ENCODE results near the gene CPNE9. TPM values are rescaled to one million over a fixed set of nuclear protein-coding genes. Genes with fewer than 3 reads are reported as not detected.

Gene CPNE9
- total RNA-seq, 1 experiment from 2014 or later = 0.07 TPM

DNA sequence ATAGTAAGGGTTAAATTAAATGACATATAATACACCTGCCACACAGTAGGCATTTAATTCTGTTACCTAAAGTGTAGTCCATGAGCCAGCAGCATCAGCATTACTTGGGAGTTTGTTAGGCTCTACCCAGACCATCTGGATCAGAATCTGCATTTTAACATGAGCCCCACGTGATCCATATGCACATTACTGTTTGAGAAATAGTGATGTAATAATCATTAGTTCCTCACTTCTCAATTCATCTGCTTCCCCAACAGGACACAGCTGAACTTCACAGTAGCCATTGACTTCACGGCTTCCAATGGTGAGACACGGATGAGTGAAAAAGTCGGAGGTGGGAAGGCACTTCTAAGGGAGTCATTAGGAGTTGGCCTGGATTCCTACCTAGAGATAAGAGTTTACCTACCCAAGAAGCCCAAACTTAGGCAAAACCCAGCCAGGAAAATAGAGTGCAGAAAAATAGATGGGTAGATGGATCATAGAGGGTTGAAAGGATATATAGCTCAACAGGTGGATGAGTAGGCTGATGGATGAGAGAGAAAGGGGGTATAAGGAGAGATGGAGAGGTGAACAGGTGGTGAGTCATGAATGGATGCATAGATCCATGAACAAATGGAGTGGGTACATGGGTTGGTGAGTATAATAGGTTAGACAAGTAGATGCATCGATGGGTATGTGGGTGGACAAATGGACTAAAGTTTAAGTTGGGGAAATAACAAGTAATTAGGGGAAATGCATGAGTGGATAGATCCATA, 13.3 kb downstream of the CPNE9 start:
- ChIA-PET CTCF (no interaction called here), POLR2A (ENCODE audit: unreplicated experiment) (no interaction called here)
- intact Hi-C loops (cut with micrococcal nuclease) = loop anchor here (1.0 to 10.0 kb wide), 6 partner anchors 14 to 215 kb away; partner anchors contain the start of genes ARPC4, BRPF1, CRELD1 and OGG1

DNA sequence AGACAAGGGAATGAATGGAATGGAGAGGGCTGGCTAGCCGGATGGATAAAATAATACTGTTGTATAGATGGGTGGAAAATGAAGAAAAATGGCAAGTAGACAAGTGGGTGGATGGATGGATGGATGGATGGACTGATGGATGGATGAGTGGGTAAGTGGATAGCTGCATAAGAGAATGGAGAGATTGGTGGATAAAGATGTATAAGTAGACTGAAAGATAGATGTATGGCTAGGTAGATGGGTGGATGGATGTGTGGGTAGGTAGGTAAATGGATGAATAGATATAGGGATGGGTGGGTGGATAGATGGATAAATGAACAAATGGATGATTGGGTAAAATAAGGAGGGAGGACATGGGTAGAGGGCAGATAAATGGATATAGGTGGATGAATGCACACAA, 13.9 kb downstream of the CPNE9 start:
- Histone ChIP-seq H3K36me3 (ENCODE audit: low read depth, low read length) (no peaks in the 10 kb centered on the region), H3K9me3 (ENCODE audit: low read length) (no peaks in the 10 kb centered on the region), H3K27ac (ENCODE audit: low read length) (no peak overlapping the region), H3K4me3 (ENCODE audit: low read length) (no peak overlapping the region), H3K79me2 (ENCODE audit: low read length) (no peaks in the 10 kb centered on the region), H3K4me2 (ENCODE audit: low read length) (no peak overlapping the region), H2AFZ (ENCODE audit: low read length) (no peak overlapping the region), H3F3A (ENCODE audit: low read length, unreplicated experiment) (no peaks in the 10 kb centered on the region), H3K9me2 (replicated peaks; ENCODE audit: low read length) (no peaks in the 10 kb centered on the region), H4K20me1 (ENCODE audit: low read length) (no peaks in the 10 kb centered on the region), H3K27me3 (ENCODE audit: low read length) (peaks cover 8% of the 10 kb centered on the region; the same call in 1 of the 2 replicates), H3K4me1 (ENCODE audit: insufficient read depth, low read length) (peaks cover 7% of the 10 kb centered on the region), H3K9ac (ENCODE audit: low read length) (no peak overlapping the region)
- POLR2A ChIA-PET (ENCODE audit: unreplicated experiment) = no interaction called here
- TF ChIP-seq EZH2phosphoT487 (IDR thresholded peaks at IDR 0.05; ENCODE audit: borderline replicate concordance, low read length) (no peak), EZH2 (IDR thresholded peaks at IDR 0.05; ENCODE audit: low read length, unreplicated experiment) (no peak)
- TF ChIP-seq, protein P1, sequence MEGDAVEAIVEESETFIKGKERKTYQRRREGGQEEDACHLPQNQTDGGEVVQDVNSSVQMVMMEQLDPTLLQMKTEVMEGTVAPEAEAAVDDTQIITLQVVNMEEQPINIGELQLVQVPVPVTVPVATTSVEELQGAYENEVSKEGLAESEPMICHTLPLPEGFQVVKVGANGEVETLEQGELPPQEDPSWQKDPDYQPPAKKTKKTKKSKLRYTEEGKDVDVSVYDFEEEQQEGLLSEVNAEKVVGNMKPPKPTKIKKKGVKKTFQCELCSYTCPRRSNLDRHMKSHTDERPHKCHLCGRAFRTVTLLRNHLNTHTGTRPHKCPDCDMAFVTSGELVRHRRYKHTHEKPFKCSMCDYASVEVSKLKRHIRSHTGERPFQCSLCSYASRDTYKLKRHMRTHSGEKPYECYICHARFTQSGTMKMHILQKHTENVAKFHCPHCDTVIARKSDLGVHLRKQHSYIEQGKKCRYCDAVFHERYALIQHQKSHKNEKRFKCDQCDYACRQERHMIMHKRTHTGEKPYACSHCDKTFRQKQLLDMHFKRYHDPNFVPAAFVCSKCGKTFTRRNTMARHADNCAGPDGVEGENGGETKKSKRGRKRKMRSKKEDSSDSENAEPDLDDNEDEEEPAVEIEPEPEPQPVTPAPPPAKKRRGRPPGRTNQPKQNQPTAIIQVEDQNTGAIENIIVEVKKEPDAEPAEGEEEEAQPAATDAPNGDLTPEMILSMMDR (conservative IDR thresholded peaks at IDR 0.05; ENCODE audit: low read depth, low read length) = no peak
- intact Hi-C loops (cut with micrococcal nuclease) = loop anchor here (2.0 to 10.0 kb wide), 4 partner anchors 57 to 215 kb away; partner anchors contain the start of genes ARPC4, CRELD1 and TADA3
- no peak for DNase-seq
- no peak for ATAC-seq
- BruUV-seq (replicated peaks) = no TSS peak
- CTCF ChIA-PET = interaction anchor here (0.8 kb wide), 1 partner anchor 13 kb away, joined by 3 read pairs; no protein-coding TSS in a partner anchor

More for the DNA sequence above, 13.3 kb downstream of the CPNE9 start:
- no peaks in the 10 kb centered on the region for H3K9me3 ChIP-seq (ENCODE audit: low read length)
- no TSS peak for BruUV-seq (replicated peaks)
- H3K27ac ChIP-seq (ENCODE audit: low read length) = no peak overlapping the region
- H3K79me2 ChIP-seq (ENCODE audit: low read length) = no peaks in the 10 kb centered on the region
- H4K20me1 ChIP-seq (ENCODE audit: low read length) = no peaks in the 10 kb centered on the region
- no peak overlapping the region for H2AFZ ChIP-seq (ENCODE audit: low read length)
- no peak for TF ChIP-seq EZH2 (IDR thresholded peaks at IDR 0.05; ENCODE audit: low read length, unreplicated experiment)
- no peak for TF ChIP-seq EZH2phosphoT487 (IDR thresholded peaks at IDR 0.05; ENCODE audit: borderline replicate concordance, low read length)
- TF ChIP-seq, protein P1 (conservative IDR thresholded peaks at IDR 0.05; ENCODE audit: low read depth, low read length) = no peak
- H3K4me2 ChIP-seq (ENCODE audit: low read length) = no peak overlapping the region
- H3F3A ChIP-seq (ENCODE audit: low read length, unreplicated experiment) = no peaks in the 10 kb centered on the region
- H3K27me3 ChIP-seq (ENCODE audit: low read length) = peaks cover 13% of the 10 kb centered on the region
- H3K9me2 ChIP-seq (replicated peaks; ENCODE audit: low read length) = no peaks in the 10 kb centered on the region
- peaks cover 7% of the 10 kb centered on the region for H3K4me1 ChIP-seq (ENCODE audit: insufficient read depth, low read length)
- no peak overlapping the region for H3K4me3 ChIP-seq (ENCODE audit: low read length)
- no peak overlapping the region for H3K9ac ChIP-seq (ENCODE audit: low read length)
- H3K36me3 ChIP-seq (ENCODE audit: low read depth, low read length) = no peaks in the 10 kb centered on the region
- DNase-seq (no peak), ATAC-seq (no peak)

DNA sequence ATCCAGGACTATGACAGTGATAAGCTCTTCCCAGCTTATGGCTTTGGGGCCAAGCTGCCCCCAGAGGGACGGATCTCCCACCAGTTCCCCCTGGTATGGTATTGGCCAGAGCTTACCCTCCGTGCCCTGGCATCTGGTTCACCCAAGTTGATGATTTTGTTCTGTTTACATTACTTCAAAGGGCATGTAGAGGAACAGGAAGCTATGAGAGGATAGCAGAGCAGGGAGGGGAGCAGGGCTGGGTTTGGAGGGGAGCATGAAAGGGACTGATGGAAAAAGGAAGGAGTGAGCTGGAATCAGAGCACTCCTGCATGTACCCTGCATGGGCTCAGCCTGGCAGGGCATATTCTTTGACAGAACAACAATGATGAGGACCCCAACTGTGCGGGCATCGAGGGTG, 14.5 kb downstream of the CPNE9 start:
- CTCF ChIA-PET = interaction anchor here (0.8 kb wide), 1 partner anchor 13 kb away, joined by 3 read pairs; no protein-coding TSS in a partner anchor
- ATAC-seq = no peak
- intact Hi-C loops (cut with micrococcal nuclease) = loop anchor here (5.0 to 10.0 kb wide), 3 partner anchors 57 to 214 kb away; partner anchors contain the start of genes ARPC4, CRELD1 and TADA3

More for the DNA sequence above, 14.5 kb downstream of the CPNE9 start:
- Histone ChIP-seq H4K20me1 (ENCODE audit: low read length) (no peaks in the 10 kb centered on the region), H3K9me3 (ENCODE audit: low read length) (no peaks in the 10 kb centered on the region), H3K4me1 (ENCODE audit: insufficient read depth, low read length) (peaks cover 7% of the 10 kb centered on the region), H3K36me3 (ENCODE audit: low read depth, low read length) (no peaks in the 10 kb centered on the region), H3K79me2 (ENCODE audit: low read length) (no peaks in the 10 kb centered on the region), H3F3A (ENCODE audit: low read length, unreplicated experiment) (no peaks in the 10 kb centered on the region), H3K9me2 (replicated peaks; ENCODE audit: low read length) (no peaks in the 10 kb centered on the region), H3K4me2 (ENCODE audit: low read length) (no peak overlapping the region), H3K27me3 (ENCODE audit: low read length) (peaks cover 2% of the 10 kb centered on the region; the same call in 1 of the 2 replicates), H3K4me3 (ENCODE audit: low read length) (no peak overlapping the region), H2AFZ (ENCODE audit: low read length) (no peak overlapping the region), H3K9ac (ENCODE audit: low read length) (no peak overlapping the region), H3K27ac (ENCODE audit: low read length) (no peak overlapping the region)
- POLR2A ChIA-PET (ENCODE audit: unreplicated experiment) = no interaction called here
- no peak for TF ChIP-seq EZH2 (IDR thresholded peaks at IDR 0.05; ENCODE audit: low read length, unreplicated experiment)
- no peak for TF ChIP-seq EZH2phosphoT487 (IDR thresholded peaks at IDR 0.05; ENCODE audit: borderline replicate concordance, low read length)
- TF ChIP-seq, protein P1 (conservative IDR thresholded peaks at IDR 0.05; ENCODE audit: low read depth, low read length) = no peak
- no peak for DNase-seq
- no TSS peak for BruUV-seq (replicated peaks)
